Thoracic aorta (tissue), 2 donors: ENCODE data around the gene APPL2. TPM values are rescaled to one million over a fixed set of nuclear protein-coding genes. Genes with fewer than 3 reads are reported as not detected.
"Not testable (repeated sequence)": the region's sequence is repeated elsewhere in the genome, so short reads cannot be mapped to it uniquely, and the experiment has no call there.

ENCODE experiments used
- ATAC-seq: fragments of 150-250 bp; one replicate; pipeline ENCODE4 v1.8.0; 2017; ENCODE audit warnings: low read depth; ENCODE audit not compliant: insufficient number of reproducible peaks, low FRiP score
- DNase-seq: peaks from one replicate; pipeline ENCODE4 v3.0.0-alpha.2; 2020; ENCODE audit warnings: low spot score
- H3K27ac ChIP-seq, 2 donors: fragments of 200-600 bp; sonication (generic); 1 replicate in 1 of 2; 2 replicates in 1 of 2; pipeline ENCODE4 v1.5.1; 2016; ENCODE audit warnings: mild to moderate bottlenecking in 2 of 2, moderate library complexity in 2 of 2
- H3K27me3 ChIP-seq: fragments of 200-600 bp; sonication (generic); replicated peaks from 2 replicates; pipeline ENCODE4 v1.6.0; 2016; ENCODE audit warnings: mild to moderate bottlenecking; ENCODE audit not compliant: insufficient read depth
- H3K36me3 ChIP-seq: fragments of 200-600 bp; sonication (generic); one replicate; pipeline ENCODE4 v1.5.1; 2016
- H3K4me1 ChIP-seq, 2 donors: fragments of 200-600 bp; sonication (generic); 1 replicate in 1 of 2; 2 replicates in 1 of 2; pipeline versions ENCODE4 v1.5.1 to v1.6.0; 2016; ENCODE audit warnings: low read depth in 2 of 2, mild to moderate bottlenecking in 1 of 2; ENCODE audit not compliant: control insufficient read depth in 1 of 2
- H3K4me3 ChIP-seq: fragments of 200-600 bp; sonication (generic); 2 replicates; pipeline ENCODE4 v1.5.1; 2016; ENCODE audit warnings: mild to moderate bottlenecking
- H3K9me3 ChIP-seq: fragments of 200-600 bp; sonication (generic); 2 replicates; pipeline ENCODE4 v1.5.1; 2016
- CTCF ChIP-seq: fragments of 200-600 bp; sonication (generic); IDR thresholded peaks from one replicate; pipeline ENCODE4 v1.5.1; 2019; ENCODE audit warnings: antibody characterized with exemption
- total RNA-seq, 2 donors: library from RNA; depleted of rRNA; stranded (reverse); fragments of >200 nt; gene quantifications; one replicate each; pipeline versions ENCODE4 v1.1.0 to v1.2.3, GENCODE V29; 2016

Gene APPL2
- total RNA-seq, 2 donors from 2014 or later = 38.2 to 60.9 TPM

DNA sequence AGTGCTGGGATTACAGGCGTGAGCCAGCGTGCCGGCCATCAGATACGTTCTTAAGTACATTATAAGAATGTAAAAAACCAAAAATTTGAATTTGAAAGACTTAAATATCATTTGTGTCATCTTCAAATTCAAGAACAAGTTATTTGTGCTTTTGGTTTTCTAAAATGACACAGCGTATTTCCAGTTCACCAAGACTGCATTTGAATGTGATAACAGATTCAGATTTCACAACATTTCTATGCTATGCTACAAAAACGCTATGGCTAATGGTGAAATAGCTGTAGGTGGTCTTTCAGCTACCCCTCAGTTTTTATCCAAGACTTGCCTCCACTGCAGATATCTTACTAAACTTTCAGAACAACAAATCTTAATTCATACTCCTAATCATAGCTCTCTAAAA is 46.7 kb downstream of the APPL2 start:
- DNase-seq (no peak), ATAC-seq (no peak)
- Histone ChIP-seq H3K4me3 (no peak overlapping the region), H3K9me3 (no peaks in the 10 kb centered on the region), H3K36me3 (peaks cover 70% of the 10 kb centered on the region), H3K27ac (no peak overlapping the region), H3K27me3 (no peaks in the 10 kb centered on the region), H3K4me1 (no peaks in the 10 kb centered on the region)
- TF ChIP-seq CTCF = no peak

DNA sequence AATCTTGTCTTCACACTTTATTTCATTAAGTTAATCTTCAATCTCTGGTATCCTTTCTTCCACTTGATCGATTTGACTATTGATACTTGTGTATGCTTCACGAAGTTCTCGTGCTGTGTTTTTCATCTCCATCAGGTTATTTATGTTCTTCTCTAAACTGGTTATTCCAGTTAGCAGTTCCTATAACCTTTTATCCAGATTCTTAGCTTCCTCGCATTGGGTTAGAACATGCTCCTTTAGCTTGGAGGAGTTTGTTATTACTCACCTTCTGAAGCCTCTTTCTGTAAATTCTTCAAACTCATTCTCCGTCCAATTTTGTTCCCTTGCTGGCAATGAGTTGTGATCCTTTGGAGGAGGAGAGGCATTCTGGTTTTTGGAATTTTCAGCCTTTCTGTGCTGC is 52.0 kb downstream of the APPL2 start:
- not testable (repeated sequence) for ATAC-seq, H3K4me3 ChIP-seq, DNase-seq, H3K9me3 ChIP-seq, H3K27ac ChIP-seq, H3K4me1 ChIP-seq, H3K27me3 ChIP-seq
- peaks cover 43% of the 10 kb centered on the region for H3K36me3 ChIP-seq

DNA sequence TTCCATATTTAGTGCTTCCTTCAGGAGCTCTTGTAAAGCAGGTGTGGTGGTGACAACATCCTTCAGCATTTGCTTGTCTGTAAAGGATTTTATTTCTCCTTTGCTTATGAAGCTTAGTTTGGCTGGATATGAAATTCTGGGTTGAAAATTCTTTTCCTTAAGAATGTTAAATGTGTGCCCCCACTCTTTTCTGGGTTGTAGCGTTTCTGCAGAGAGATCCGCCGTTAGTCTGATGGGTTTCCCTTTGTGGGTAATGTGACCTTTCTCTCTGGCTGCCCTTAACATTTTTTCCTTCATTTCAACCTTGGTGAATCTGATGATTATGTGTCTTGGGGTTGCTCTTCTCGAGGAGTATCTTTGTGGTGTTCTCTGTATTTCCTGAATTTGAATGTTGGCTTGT is 52.6 kb downstream of the APPL2 start:
- DNase-seq, ATAC-seq: not testable (repeated sequence)
- H3K36me3 ChIP-seq = peaks cover 38% of the 10 kb centered on the region

DNA sequence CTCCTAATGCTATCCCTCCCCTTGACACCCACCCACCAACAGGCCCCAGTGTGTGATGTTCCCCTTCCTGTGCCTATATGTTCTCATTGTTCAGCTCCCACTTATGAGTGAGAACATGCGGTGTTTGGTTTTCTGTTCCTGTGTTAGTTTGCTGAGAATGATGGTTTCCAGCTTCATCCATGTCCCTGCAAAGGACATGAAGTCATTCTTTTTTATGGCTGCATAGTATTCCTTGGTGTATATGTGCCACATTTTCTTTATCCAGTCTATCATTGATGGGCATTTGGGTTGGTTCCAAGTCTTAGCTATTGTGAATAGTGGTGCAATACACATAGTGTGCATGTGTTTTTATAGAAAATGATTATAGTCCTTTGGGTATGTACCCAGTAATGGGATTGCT is 56.9 kb downstream of the APPL2 start:
- H3K4me3 ChIP-seq, H3K27ac ChIP-seq, H3K9me3 ChIP-seq, DNase-seq, H3K27me3 ChIP-seq, H3K4me1 ChIP-seq, ATAC-seq: not testable (repeated sequence)
- H3K36me3 ChIP-seq = peaks cover 15% of the 10 kb centered on the region

More for the DNA sequence above, 52.6 kb downstream of the APPL2 start:
- not testable (repeated sequence) for H3K9me3 ChIP-seq, H3K4me3 ChIP-seq, H3K27ac ChIP-seq, H3K27me3 ChIP-seq, H3K4me1 ChIP-seq

GRCh38 chr12:105177208-105177607 is 58.8 kb downstream of the APPL2 start:
- Histone ChIP-seq H3K9me3 (no peaks in the 10 kb centered on the region), H3K4me3 (no peak overlapping the region), H3K27ac (no peak overlapping the region), H3K36me3 (peaks cover 15% of the 10 kb centered on the region), H3K4me1 (no peaks in the 10 kb centered on the region), H3K27me3 (no peaks in the 10 kb centered on the region)
- ATAC-seq (no peak), DNase-seq (no peak)
- no peak for TF ChIP-seq CTCF

DNA sequence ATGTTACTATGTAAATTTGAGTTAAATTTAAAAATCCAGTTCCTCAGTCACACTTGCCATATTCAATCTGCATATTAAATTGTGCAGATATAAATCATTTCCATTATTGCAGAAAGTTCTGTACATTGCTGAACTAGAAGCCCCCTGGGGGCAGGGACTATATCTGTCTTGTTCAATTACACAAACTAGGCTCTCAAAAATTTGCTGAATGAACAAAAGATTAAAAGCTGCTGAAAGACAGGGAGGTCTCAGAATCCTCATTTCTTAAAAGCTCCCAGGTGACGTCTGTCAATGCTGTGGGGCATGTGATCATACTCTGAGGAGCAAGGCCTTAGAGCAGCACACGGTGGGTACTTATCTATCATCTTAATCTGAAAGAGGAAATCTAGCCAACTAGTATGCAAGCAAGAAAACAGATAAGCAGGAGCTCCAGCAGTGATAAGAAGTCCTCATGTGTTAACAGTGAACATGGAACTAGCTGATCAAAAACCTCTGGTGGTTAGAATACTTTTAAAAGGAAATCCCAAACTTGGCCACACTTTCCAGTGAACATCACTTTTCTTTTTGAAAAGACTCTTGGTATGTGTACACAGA is 60.5 kb downstream of the APPL2 start:
- Histone ChIP-seq H3K4me1 (no peaks in the 10 kb centered on the region), H3K27ac (no peak overlapping the region), H3K27me3 (no peaks in the 10 kb centered on the region), H3K9me3 (no peaks in the 10 kb centered on the region), H3K4me3 (no peak overlapping the region), H3K36me3 (peaks cover 15% of the 10 kb centered on the region)
- DNase-seq (no peak), ATAC-seq (no peak)
- no peak for TF ChIP-seq CTCF
